T-helper 1 cell treated with Interleukin-12 subunit alpha and Interleukin-12 subunit beta and Interleukin-4 antibody, amounts not matched to agents 30 μg/mL and 1 μg/mL, for 36 hours (primary cell): ENCODE data around the gene MAT2B.
"Not testable (repeated sequence)": the region's sequence is repeated elsewhere in the genome, so short reads cannot be mapped to it uniquely, and the experiment has no call there.

Experiments
- H3K27ac Mint-ChIP-seq: one replicate; pipeline ENCODE4 v1.8.0; 2021; ENCODE audit warnings: mild to moderate bottlenecking, mixed read lengths
- H3K27me3 Mint-ChIP-seq: one replicate; pipeline ENCODE4 v1.8.0; 2021; ENCODE audit warnings: low read depth, mixed read lengths
- H3K36me3 Mint-ChIP-seq: one replicate; pipeline ENCODE4 v1.8.0; 2021; ENCODE audit warnings: low read depth, mixed read lengths
- H3K4me1 Mint-ChIP-seq: one replicate; pipeline ENCODE4 v1.8.0; 2021; ENCODE audit warnings: low read depth, mixed read lengths
- H3K4me3 Mint-ChIP-seq: one replicate; pipeline ENCODE4 v1.8.0; 2021; ENCODE audit warnings: mild to moderate bottlenecking, moderate library complexity, mixed read lengths
- H3K9me3 Mint-ChIP-seq: one replicate; pipeline ENCODE4 v1.8.0; 2021; ENCODE audit warnings: mixed read lengths

The MAT2B gene

DNA sequence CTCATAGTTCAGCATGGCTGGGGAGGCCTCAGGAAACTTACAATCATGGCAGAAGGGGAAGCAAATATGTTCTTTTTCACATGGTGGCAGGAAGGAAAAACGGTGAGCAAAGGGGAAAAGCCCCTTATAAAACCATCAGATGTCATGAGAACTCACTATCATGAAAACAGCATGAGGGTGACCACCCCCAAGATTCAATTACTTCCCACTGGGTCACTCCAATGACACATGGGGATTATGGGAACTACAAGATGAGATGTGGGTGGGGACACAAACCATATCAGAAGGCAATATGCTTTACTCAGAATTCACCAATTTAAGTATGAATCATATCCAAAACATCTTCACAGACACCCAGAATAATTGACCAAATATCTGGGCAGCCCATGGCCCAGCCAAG is 19.7 kb downstream of the MAT2B start:
- no peak overlapping the region for H3K4me3 Mint-ChIP-seq
- H3K36me3 Mint-ChIP-seq: peaks cover 19% of the 10 kb centered on the region

DNA sequence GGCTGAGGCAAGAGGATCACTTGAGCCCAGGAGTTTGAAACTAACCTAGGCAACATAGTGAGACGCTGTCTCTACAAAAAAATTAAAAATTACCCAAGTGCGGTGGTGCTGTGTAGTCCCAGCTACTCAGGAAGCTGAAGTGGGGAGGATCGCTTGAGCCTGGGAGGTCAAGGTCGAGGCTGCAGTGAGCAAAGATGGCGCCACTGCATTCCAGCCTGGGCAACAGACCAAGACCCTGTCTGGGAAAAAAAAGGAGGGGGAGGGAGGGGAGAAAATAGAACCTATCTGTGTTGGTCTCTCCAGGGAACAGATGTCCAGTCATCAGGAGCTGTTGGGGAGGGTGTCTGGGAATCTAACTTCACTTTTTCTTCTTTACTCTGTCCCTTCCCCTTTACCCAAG is 24.3 kb downstream of the MAT2B start:
- no peak overlapping the region for H3K27ac Mint-ChIP-seq
- H3K9me3 Mint-ChIP-seq: no peaks in the 10 kb centered on the region
- H3K4me1 Mint-ChIP-seq: no peaks in the 10 kb centered on the region

More for the DNA sequence above, 19.7 kb downstream of the MAT2B start:
- Mint-ChIP-seq H3K27ac (no peak overlapping the region), H3K27me3 (no peaks in the 10 kb centered on the region), H3K9me3 (peaks cover 3% of the 10 kb centered on the region), H3K4me1 (no peaks in the 10 kb centered on the region)

DNA sequence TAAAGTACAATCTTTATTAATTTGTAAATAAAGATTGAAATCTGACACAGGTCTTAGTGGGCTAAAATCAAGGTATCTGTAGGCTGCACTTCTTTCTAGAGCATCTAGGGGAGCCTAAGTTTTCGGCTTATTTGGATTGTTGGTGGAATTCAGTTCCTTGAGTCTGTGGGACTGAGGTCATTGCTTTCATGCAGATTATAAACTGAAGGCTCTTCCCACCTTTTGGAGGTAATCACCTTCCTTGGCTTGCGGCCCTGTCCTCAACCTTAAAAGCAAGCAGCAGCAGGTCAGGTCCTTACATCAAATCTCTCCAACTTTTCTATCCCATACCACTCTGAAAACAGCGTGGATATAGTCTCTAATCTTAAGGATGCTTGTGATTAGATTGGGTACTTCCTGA is 25.9 kb downstream of the MAT2B start:
- H3K4me1 Mint-ChIP-seq: no peaks in the 10 kb centered on the region
- H3K36me3 Mint-ChIP-seq: no peaks in the 10 kb centered on the region
- H3K27ac Mint-ChIP-seq: no peak overlapping the region
- peaks cover 14% of the 10 kb centered on the region for H3K27me3 Mint-ChIP-seq
- H3K4me3 Mint-ChIP-seq: no peak overlapping the region
- H3K9me3 Mint-ChIP-seq: peaks cover under 1% of the 10 kb centered on the region

More for the DNA sequence above, 24.3 kb downstream of the MAT2B start:
- H3K4me3 Mint-ChIP-seq: no peak overlapping the region
- H3K27me3 Mint-ChIP-seq: peaks cover 14% of the 10 kb centered on the region
- H3K36me3 Mint-ChIP-seq: peaks cover 1% of the 10 kb centered on the region

DNA sequence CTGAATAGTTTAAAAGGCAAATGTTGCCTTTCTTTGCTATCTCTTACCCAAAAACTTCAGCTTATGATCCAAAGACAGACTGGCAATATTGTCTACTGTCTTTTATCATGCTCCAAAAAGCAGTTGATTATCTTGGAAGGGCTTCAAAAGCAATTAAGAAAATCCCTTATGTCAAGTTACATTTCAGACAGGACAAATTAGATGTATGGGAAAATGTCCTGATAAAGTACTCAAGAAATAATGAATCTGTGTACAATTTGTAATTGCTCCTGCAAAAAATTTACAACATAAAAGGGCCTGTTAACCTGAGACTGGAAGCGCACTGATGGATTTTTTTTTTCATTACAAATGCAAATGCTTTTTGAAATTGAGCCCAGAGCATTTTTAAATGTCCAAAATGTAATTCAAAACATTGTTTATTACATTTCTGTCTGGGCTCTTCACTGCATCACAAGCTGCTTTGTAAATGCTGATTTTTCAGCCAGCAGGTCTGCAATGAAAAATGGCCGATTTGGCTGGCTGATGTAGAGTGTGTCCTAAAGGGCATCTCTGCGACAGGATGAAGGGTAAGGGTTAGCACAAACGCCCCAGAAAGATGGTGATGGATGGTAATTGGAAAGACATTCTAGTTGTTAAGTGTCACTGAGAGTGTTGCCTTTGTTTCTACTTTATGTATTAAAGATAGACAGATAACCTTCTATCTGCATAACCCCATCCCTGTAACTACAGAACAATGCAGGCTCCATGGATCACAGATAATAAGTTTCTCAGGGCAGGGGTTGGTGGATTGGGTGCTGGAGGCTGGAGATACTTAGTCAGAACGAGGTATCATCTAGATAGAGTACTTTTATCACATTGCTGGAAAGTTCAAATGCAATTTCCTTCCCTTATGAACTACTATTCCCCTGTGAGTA is 27.0 kb downstream of the MAT2B start:
- Mint-ChIP-seq H3K9me3 (peaks cover 4% of the 10 kb centered on the region), H3K27me3 (peaks cover 14% of the 10 kb centered on the region), H3K4me3 (no peak overlapping the region), H3K36me3 (no peaks in the 10 kb centered on the region), H3K4me1 (no peaks in the 10 kb centered on the region), H3K27ac (no peak overlapping the region)

- Mint-ChIP-seq H3K4me1 (no peaks in the 10 kb centered on the region), H3K9me3 (peaks cover 4% of the 10 kb centered on the region), H3K27me3 (peaks cover 14% of the 10 kb centered on the region)
Observed at GRCh38 chr5:163533223-163533622, 27.8 kb downstream of the MAT2B start.

DNA sequence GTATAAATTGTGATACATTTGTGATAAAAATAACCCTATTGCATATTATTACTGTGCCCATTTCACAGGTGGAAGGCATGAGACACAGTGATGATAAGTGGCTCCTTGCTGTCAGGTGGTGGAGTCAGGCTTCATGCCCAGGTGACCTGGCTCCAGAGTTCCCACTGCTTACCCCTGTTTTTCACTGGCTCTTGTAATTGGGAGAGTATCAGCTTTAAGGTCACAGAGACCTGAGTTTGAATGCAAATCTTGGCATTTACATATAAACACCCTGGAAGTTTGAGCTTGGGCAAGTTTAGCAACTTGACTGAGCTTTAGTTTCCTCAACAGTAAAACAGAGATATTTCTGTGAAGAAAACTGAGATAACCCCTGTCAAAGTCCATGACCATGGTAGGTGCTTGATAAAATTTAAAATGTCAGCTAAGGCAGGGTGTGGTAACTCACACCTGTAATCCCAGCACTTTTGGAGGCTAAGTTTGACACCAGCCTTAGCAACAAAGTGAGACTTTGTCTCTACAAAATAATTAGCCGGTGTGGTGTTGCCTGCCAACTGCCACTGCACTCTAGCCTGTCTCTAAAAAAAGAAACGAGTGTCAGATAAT is 29.2 kb downstream of the MAT2B start:
- Mint-ChIP-seq H3K27me3 (peaks cover 26% of the 10 kb centered on the region), H3K36me3 (no peaks in the 10 kb centered on the region), H3K27ac (no peak overlapping the region), H3K4me1 (no peaks in the 10 kb centered on the region), H3K9me3 (peaks cover 4% of the 10 kb centered on the region), H3K4me3 (no peak overlapping the region)

More at GRCh38 chr5:163533223-163533622, 27.8 kb downstream of the MAT2B start:
- no peak overlapping the region for H3K4me3 Mint-ChIP-seq
- no peak overlapping the region for H3K27ac Mint-ChIP-seq
- H3K36me3 Mint-ChIP-seq: no peaks in the 10 kb centered on the region

GRCh38 chr5:163535290-163535689 is 29.9 kb downstream of the MAT2B start:
- Mint-ChIP-seq H3K4me3 (no peak overlapping the region), H3K4me1 (no peaks in the 10 kb centered on the region), H3K36me3 (no peaks in the 10 kb centered on the region), H3K27me3 (peaks cover 27% of the 10 kb centered on the region), H3K9me3 (peaks cover 4% of the 10 kb centered on the region), H3K27ac (no peak overlapping the region)

DNA sequence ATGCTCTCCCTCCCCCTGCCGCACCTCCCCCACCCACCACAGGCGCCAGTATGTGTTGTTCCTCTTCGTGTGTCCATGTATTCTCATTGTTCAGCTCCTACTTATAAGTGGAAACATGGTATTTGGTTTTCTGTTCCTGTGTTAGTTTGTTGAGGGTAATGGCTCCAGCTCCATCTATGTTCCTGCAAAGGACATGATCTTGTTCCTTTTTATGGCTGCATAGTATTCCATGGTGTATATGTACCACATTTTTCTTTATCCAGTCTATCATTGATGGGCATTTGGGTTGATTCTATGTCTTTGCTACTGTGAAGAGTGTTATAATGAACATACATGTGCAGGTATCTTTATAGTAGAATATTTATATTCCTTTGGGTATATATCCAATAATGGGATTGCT is 31.0 kb downstream of the MAT2B start:
- not testable (repeated sequence) for H3K9me3 Mint-ChIP-seq, H3K27ac Mint-ChIP-seq, H3K4me3 Mint-ChIP-seq, H3K4me1 Mint-ChIP-seq, H3K36me3 Mint-ChIP-seq
- peaks cover 29% of the 10 kb centered on the region for H3K27me3 Mint-ChIP-seq

DNA sequence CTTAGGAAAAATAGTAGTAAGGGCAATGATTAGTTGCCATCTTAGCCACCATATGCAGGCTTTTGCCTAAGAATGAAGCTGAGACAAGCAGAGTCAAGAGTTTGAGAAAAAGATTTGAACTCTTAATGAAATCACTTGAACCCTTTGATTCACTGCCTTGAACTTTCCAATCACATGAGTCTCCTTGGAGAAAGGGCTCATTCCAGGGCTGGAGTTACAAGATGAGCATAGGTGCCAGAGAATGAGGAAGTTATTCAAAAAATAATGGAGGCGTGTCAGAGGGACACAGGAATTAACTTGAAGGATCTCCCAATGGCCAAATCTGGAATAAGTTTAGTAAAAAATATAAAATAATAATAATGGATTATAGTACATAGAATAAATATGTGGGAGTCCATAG is 35.3 kb downstream of the MAT2B start:
- H3K27ac Mint-ChIP-seq: no peak overlapping the region
- H3K4me3 Mint-ChIP-seq: no peak overlapping the region
- no peaks in the 10 kb centered on the region for H3K4me1 Mint-ChIP-seq
- peaks cover 4% of the 10 kb centered on the region for H3K9me3 Mint-ChIP-seq
- H3K36me3 Mint-ChIP-seq: no peaks in the 10 kb centered on the region
- peaks cover 15% of the 10 kb centered on the region for H3K27me3 Mint-ChIP-seq

GRCh38 chr5:163542771-163543170 is 37.4 kb downstream of the MAT2B start:
- Mint-ChIP-seq H3K4me3 (no peak overlapping the region), H3K4me1 (no peaks in the 10 kb centered on the region), H3K9me3 (no peaks in the 10 kb centered on the region), H3K27me3 (peaks cover 15% of the 10 kb centered on the region), H3K36me3 (no peaks in the 10 kb centered on the region), H3K27ac (no peak overlapping the region)

DNA sequence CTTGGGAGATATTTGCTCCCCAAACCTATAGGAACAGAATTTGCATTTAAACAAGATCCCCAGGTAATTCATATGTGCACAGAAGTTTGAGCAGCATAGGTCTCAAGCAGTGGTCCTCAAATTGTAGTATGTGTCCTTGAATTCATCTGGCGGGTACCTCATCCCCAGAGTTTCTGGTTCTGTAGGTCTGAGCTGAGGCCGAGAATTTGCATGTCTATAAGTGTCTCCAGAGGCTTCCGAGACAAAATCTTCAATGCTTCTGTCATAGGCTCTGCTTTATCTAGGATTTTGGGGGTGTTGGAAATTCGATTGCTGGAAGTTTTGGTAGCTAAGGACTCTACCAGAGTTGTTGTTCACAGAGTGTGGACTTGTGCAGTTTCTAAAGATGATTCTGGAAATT is 38.6 kb downstream of the MAT2B start:
- Mint-ChIP-seq H3K9me3 (no peaks in the 10 kb centered on the region), H3K4me1 (no peaks in the 10 kb centered on the region), H3K27ac (no peak overlapping the region), H3K4me3 (no peak overlapping the region), H3K27me3 (peaks cover 8% of the 10 kb centered on the region), H3K36me3 (no peaks in the 10 kb centered on the region)

- Mint-ChIP-seq H3K27ac (no peak overlapping the region), H3K4me1 (no peaks in the 10 kb centered on the region), H3K9me3 (no peaks in the 10 kb centered on the region), H3K4me3 (no peak overlapping the region), H3K36me3 (no peaks in the 10 kb centered on the region), H3K27me3 (peaks cover 3% of the 10 kb centered on the region)
Observed at GRCh38 chr5:163544836-163545235, 39.4 kb downstream of the MAT2B start.

- Mint-ChIP-seq H3K27me3 (peaks cover 16% of the 10 kb centered on the region), H3K4me3 (no peak overlapping the region), H3K9me3 (no peaks in the 10 kb centered on the region), H3K27ac (no peak overlapping the region), H3K36me3 (no peaks in the 10 kb centered on the region), H3K4me1 (no peaks in the 10 kb centered on the region)
Observed at GRCh38 chr5:163548649-163549048, 43.2 kb downstream of the MAT2B start.

DNA sequence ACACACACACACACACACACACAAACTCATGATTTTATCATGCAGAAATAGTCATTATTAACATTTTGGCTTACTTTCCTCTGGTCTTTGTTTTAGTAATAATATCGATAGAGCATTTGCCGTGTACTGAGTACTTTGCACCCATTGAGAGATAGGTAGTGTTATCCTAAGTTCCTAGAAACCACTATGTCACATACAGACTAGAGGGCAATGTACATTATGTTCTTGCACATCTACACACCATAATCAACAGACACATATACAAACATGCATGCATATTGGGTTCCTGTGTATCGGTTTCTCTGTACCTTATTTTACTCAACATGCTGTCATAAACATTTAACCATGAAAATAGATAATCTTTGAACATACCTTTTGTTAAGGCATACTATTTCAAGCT is 45.7 kb downstream of the MAT2B start:
- Mint-ChIP-seq H3K9me3 (no peaks in the 10 kb centered on the region), H3K4me3 (no peak overlapping the region), H3K27ac (no peak overlapping the region), H3K36me3 (no peaks in the 10 kb centered on the region), H3K4me1 (no peaks in the 10 kb centered on the region), H3K27me3 (peaks cover 16% of the 10 kb centered on the region)

- Mint-ChIP-seq H3K36me3 (no peaks in the 10 kb centered on the region), H3K9me3 (no peaks in the 10 kb centered on the region), H3K4me1 (no peaks in the 10 kb centered on the region), H3K27ac (no peak overlapping the region), H3K27me3 (peaks cover 20% of the 10 kb centered on the region), H3K4me3 (no peak overlapping the region)
Observed at GRCh38 chr5:163552536-163552935, 47.1 kb downstream of the MAT2B start.
